Measurements from ENCODE around the gene IARS2.
"Not testable (repeated sequence)": the region's sequence is repeated elsewhere in the genome, so short reads cannot be mapped to it uniquely, and the experiment has no call there.

IARS2 gene

DNA sequence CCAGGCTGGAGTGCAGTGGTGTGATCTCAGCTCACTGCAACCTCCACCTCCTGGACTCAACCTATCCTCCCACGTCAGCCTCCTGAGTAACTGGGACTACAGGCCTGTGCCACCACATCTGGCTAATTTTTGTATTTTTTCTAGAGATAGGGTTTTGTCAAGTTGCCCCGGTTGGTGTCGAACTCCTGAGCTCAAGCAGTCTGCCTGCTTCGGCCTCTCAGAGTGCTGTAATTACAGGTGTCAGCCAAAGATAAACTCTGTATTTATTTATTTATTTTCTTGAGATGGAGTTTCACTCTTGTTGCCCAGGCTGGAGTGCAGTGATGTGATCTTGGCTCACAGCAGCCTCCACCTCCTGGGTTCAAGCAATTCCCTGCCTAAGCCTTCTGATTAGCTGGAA is 18.7 kb downstream of the IARS2 start:
- DNase-seq (ENCODE audit: low spot score), result not testable (repeated sequence)

DNA sequence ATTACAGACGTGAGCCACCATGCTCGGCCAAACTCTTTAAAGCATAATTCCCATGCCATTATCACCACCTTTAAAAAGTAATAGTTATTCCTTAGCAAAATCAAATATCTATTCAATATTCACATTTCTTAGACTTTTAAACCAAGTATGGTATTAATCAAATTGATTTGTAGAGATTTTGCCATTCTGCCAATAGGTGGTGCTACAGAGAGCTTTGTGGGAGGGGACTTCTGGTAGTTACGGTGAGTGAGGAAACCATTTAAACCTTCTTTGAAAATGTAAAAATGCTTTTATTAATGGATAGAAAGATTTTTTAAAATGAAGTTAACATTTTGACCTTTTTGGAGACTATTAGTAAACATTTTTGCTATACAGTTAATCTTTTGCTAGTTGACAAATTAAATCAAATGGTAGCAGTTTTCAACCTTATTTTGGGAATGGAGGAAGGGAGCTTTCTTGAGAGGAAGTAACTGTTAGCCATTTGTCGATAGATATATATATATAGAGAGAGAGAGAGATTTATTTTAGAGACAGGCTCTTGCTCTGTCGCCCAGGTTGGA is 19.3 kb downstream of the IARS2 start:
- DNase-seq (ENCODE audit: low spot score), result no peak

DNA sequence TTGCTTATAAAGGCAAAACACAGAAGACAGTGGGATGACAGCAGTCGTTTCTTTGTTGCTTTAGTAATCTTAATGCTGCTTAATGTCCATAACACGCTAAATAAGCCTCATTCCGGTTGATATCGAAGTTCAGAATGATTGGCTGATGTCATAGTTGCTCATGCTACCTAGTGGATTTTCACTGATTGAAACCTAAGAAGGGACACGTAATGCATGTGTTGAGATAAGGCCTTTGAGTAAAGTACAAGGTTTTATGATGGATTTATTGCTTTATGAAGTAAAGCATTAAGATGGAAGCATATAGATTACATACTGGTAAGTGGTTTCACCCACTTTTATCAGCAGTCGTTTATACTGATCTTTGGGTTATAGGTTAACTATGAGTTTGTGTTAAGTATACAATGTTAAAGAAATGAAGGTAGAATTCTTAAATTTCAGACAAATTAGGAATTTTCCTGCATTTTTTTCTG is 25.1 kb downstream of the IARS2 start:
- peak; percentile 44 for DNase-seq (ENCODE audit: low spot score)

DNA sequence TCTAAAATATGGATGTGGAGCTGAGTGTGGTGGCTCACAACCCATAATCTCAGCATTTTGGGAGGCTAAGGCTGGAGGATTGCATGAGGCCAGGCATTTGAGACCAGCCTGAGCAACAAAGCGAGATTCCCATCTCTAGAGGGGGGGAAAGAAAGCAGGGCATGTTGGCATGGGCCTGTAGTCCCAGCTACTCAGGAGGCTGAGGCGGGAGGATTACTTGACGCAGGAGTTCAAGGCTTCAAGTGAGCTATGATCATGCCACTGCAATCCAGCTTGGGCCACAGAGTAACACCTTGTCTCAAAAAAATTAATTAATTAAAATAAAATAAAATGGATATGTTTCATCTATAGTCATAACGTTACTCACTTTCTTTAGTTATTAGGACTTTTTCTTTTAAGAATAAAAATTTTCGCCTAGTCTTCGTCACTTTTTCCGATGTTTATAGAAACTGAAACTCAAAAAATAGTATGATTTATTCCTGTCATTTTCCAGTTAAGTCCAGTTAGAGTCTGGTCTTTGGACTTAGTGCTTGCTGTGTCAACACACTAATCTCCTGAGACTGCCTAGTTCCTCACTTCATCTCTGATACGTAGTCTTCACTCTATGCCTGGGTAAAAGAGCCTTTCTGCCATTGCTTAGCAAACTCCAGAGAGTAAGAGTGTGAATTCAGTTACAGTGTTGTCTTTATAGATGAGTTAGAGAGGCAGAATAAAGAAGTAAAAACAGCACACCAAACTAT is 28.0 kb downstream of the IARS2 start:
- DNase-seq (ENCODE audit: low spot score), result no peak

DNA sequence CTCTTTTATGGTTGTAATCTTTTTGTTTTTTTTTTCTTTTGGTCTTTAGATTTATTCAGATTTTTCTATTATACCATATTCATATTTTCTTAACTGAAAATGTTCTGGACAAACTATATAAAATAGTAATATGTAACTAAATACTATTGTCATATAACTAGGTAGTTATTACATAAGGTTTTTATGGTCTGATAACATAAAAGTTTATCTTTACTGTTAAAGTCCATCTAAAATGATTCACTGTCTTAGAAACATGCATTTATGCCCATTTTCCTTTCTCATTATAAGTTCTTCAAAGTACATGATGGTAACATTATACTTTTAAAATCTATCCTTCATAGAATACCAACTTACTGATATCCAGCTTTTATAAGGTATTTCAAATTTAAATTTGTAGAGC is 29.1 kb downstream of the IARS2 start:
- DNase-seq (ENCODE audit: low spot score), result no peak

DNA sequence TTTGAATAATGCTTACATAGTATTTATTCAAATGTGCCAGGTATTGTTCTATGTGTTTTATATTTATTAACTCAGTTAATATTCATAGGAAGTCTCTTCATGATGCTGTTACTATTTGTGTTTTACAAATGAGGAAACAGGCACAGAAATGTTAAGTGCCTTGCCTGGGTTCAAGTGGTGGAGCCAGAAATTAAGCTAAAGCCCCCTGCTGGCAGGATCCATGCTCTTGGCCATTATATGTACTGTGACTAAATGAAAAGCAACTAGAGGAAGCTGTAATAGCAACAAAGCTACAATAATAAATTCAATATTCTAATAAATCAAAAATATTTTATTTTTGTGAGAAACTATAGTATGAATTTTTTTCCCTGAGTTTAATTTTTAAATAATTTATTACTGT is 30.0 kb downstream of the IARS2 start:
- DNase-seq (ENCODE audit: low spot score), result no peak

DNA sequence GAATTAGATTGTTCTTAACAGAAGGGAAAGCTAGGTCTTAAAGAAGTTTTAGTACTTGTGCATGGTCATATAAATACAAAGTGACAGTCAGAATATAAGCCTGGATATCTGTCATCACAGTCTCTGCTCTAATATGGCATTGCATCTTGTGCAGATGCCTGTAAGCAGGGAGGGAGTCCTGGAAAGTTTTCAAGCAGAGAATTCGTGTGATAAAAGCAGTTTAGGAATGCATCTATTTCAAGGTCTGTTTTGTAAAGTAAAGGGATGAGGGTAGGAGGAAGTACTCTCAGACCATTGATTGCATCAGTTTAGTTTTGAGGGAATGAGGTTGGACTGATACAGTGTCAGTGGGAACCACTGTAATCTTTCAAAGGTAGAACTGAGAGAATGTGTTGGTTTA is 30.6 kb downstream of the IARS2 start:
- DNase-seq (ENCODE audit: low spot score), result no peak

DNA sequence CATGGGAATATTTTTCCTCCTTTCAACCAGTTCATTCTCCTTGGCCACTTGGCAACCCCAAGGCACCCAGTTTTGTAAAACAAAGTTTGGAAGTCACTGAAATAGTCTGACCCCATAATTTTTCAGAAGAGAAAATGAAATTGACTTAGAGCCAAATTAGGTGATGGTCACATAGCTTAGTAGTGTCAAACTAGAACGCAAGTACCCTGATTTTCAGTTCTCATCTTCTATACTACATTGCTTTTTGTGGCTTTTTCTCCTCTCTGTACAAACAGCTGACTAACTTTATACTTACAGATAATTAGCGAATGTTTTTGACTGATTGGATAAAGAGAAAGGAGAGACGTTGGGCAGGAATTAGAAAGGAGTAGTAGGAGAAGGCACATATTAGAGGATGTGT is 33.1 kb downstream of the IARS2 start:
- DNase-seq (ENCODE audit: low spot score), result no peak

DNA sequence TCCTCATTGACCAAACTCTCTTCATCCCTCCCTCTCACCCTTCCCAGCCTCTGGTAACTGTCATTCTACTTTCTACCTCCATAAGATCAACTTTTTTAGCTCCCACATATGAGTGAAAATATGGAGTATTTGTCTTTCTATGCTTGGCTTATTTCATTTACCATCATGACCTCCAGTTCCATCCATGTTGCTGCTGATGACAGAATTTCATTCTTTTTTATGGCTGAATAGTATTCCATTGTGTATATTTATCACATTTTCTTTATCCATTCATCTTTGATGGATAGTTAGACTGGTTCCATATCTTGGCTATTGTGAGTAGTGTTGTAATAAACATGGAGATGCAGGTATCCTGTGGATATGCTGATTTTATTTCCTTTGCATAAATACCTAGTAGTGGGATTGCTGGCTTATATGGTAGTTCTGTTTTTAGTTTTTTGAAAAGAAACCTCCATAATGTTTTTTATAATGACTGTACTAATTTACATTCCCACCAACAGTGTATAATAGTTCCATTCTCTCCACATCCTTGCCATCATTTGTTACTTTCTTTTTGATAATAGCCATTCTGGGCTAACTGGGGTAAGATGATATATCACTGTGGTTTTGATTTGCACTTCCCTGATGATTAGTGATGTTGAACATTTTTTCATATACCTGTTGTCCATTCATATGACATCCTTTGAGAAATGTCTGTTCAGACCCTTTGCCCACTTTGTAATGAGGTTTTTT is 35.7 kb downstream of the IARS2 start:
- DNase-seq (ENCODE audit: low spot score), result no peak

DNA sequence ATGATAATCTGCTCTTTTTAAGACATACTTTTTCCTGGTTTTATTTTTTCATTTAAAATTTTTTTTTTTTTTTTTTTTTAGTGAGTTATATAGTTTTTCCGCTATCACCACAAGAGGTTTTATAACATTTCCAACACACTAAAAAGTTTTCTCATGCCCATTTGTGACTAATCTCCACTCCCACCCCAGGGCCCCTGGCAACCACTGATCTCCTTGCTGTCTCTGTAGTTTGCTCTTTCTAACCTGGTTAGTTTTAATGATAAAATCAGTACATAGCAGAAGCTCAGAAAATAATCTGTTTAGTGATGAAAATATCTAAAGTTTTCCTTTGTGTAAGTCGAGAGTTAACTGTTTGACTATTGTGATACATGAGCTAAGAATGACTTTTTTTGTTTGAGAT is 41.8 kb downstream of the IARS2 start:
- no peak for DNase-seq (ENCODE audit: low spot score)

DNA sequence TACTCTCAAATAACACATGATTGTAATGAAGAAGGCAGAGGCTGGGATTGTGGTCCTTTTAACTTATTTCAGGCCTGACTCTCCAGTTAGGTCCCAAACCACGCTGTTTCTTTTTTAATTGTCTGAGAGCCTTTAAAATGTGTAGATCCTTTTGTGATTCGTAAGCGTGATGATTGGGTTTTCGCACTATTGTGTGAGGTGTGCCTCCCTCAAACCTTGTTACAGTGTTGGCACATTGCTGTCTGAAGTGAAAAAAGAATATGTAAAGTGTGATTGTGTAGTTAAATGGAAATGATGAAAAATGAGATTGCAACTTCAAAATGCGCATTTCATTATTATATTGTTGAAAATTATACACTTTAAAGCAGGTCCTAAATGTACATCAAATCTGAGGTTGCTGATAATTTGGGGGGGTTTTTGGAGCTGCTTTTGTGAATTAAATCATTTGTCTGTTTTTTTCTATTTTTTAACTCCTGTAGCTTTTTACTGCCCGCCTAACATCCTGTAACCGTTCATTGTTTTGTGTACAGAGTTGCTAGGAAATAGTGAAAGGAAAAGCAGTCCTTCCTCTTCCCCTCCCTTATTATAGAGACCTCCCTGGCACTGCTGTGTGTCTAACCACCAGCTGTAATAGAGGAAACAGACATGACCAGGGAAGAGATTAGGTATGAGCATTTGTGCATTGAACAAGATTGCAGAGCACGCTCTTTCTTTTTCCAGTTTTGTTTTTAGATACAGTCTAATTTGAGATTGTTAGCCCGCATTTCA is 43.3 kb downstream of the IARS2 start:
- no peak for DNase-seq (ENCODE audit: low spot score)

DNA sequence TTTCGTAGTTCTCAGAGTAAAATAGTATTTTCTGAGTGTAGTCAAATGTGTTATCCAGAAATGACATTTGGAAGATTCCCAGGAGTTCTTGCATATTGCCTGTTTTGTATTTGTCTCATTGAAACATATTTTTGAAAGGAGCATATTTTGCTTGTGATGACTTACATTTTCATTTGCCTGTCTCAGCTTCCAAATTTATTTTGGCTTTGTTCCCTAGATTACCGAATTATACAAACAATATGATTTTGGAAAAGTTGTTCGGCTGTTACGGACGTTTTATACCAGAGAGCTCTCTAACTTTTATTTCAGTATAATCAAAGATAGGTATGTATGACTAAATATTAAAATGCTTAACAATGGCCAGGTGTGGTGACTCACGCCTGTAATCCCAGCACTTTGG is 46.0 kb downstream of the IARS2 start:
- no peak for DNase-seq (ENCODE audit: low spot score)

DNA sequence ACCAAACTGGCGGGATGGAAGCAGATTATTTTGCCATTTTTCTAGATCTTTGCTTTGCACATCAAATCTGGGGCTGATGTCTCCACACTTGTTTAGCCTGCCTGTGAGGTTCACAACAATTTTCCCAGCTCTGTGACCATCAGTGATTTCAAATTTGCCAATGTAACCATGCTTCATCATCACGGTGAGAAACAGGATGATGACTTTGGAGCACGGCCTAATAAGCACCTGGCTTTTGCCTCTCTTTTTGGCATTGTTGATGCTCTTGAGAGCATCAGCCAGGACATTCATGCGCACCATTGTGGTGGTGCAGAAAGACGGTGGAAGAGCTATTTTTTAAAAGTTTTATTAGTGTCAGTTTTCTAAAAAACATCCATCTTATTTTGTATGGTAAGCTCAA is 50.1 kb downstream of the IARS2 start:
- no peak for DNase-seq (ENCODE audit: low spot score)

DNA sequence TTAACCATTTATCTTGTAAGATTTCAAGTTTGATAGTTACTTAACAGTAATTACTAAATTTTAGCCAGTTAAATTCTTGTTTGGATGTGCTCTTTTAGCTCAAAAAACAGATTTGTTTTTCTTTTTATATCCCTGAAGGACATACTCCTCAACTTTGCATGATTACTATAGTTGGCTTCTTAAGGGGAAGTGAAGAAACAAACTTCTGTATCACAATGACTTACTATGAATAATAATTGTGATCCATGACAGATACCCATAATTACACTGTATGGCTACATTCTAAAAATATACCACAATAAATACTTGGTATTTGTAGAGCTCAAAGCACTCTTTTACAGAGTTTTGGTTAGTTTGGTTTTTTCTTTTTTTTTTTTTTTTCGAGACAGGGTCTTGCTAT is 55.8 kb downstream of the IARS2 start:
- no peak for DNase-seq (ENCODE audit: low spot score)

DNA sequence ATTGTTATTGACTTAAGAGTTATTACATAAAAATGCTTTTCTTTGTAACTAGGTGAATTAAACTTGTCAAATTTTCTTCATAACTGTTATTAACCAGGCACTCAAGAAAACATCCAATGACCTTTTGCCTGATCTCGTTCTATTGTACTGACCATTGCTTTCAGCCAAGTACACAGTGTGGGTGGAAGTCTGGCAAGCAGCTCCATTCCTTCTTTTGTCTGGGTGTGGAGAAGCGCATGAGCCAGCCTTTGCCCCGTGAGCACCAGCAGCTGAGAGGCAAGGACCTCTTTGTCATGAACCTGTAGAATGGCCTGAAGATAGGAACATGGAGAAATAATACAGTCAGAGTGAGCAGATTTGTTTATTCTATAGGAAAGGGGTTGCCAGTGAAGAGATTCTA is 57.5 kb downstream of the IARS2 start:
- DNase-seq (ENCODE audit: low spot score), result no peak

DNA sequence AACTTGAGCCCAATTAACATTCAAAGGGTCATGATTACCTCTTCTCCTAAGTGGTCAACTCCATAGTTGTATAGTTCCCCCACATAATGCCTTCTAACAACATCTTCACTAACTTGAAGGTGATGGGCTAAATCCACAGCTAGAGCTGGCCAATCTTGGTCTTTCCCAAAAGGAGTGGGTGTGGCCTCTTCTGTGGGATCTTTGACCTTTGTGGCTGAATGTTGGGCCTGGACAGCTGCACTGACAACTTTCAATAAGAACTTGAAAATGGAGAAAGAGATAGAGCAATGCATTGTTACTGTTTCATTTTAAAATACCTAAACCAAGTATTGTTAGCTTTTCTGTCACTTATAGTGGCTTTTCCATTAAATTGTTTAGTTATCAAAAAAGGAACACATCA is 59.2 kb downstream of the IARS2 start:
- no peak for DNase-seq (ENCODE audit: low spot score)

DNA sequence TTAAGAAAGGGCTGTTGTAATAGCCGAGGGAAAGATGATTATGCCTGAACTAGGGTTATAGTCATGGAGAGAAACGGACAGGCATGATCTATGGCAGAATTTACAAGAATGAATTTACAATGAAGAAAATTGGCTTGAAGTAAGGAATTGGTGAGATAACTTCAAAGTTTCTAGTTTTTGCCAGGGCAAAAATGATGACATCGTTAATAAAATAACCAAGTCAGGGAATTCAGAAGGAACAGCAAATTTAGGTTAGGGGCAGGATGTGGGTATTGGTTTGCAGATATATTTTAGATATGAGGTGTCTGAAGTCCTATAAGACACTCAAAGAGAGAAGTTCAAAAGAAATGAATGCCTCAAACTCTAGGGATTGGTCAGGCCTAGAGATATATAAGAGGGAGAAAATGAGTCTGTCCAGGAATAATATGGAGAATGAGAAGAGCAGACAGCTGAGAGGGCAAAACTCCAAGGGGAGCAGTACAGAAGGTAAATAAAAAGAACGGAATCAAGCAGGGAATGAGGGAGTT is 62.8 kb downstream of the IARS2 start:
- no peak for DNase-seq (ENCODE audit: low spot score)

DNA sequence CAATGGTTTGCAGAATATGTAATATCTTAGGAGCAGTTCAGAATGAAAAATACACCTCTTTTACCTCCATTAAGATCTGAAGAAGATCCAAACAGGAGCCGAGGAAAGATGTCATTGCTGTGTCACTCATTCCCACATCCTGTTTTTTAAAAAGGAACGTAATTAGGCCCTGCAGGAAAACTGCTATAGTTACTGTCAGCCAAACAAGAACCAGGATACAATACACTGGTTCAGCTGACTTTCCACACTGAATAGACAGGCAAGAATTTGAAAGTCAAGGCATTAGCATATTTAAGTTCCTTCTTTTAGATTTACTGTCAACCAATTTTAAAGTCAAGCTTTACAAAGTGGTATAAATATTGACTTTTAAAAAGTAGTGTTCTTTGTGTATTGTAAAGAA is 63.8 kb downstream of the IARS2 start:
- DNase-seq (ENCODE audit: low spot score), result no peak

DNA sequence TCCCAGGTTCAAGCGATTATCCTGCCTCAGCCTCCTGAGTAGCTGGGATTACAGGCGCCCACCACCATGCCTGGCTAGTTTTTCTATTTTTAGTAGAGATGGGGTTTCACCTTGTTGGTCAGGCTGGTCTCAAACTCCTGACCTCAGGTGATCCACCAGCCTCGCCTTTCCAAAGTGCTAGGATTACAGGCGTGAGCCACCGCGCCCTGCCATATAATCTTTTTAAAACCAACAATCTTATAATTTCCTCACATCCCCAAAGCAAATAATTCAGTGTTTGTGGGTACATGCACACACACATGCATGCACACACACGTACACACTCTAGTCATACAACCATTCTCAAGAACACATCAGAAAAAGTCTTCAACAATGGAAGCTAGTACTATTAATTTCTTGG is 64.6 kb downstream of the IARS2 start:
- DNase-seq (ENCODE audit: low spot score), result not testable (repeated sequence)

DNA sequence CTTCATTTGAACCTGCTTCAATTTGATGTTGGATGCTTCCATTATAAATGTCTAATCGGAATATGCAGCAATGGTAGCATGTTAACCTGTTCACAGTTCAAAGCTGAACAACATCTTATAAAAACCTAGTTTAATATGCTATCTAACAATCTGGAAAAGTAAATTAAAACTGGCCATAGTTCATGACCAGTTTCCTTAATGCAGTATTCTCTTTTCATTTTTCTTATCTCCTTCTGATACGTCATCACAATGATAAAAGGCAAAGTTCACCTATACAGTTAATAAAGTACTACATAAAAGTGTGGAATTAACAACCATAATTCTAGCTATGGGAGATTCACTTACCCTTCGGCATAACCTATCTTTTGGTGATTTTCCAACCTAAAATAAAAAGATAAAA is 65.1 kb downstream of the IARS2 start:
- DNase-seq (ENCODE audit: low spot score), result no peak

DNA sequence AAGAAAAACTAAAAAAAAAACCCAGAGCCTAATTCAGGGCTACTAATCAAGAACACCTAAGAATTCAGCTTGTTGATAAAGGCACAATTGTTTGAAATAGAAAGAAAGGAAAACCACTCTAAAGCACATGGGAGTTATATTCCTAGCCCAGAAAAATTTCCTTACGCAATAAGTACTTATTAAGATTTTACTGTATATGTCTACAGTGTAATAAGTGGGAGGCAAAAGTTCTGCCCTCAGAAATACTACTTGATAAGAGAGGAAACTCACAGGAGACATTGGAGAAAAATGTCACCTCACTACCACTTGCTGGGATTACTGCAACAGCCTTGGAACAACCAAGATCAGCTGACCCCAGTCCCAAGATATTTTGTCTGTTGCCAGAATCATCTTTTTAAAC is 66.1 kb downstream of the IARS2 start:
- DNase-seq (ENCODE audit: low spot score), result no peak

DNA sequence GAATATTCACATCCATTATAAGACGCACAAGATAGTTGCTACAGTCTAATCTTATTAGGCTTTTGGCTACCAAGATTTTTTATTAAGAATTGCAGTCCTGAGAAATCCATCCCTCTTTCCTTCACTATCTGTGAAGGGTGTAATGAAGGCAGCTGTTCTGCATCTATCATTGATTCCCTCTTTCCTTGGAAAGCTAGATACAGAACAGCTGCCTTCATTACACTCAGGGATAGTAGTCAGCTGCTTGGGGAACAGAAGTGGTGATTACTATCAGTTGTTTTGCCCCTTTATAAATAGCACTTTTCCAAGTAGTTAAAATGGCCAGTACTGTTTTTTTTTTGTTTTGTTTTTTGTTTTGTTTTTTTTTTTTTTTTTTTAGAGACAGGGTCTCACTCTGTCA is 70.2 kb downstream of the IARS2 start:
- DNase-seq (ENCODE audit: low spot score), result no peak

Measured in HuH-7.5 (cell line).